Retinal pigment epithelial cell (primary cell): Measurements from ENCODE around the gene NPEPL1.
"Not testable (repeated sequence)": the region's sequence is repeated elsewhere in the genome, so short reads cannot be mapped to it uniquely, and the experiment has no call there.

Experiments used
- DNase-seq: peaks from one replicate; pipeline ENCODE4 v3.0.0-alpha.2; 2010; ENCODE audit warnings: low read depth
- H3K4me3 ChIP-seq: 2 replicates; pipeline ENCODE4 v1.5.1; 2011; ENCODE audit warnings: mild to moderate bottlenecking, low read length, control low read depth, moderate library complexity
- TF ChIP-seq, protein P1 (sequence below): conservative IDR thresholded peaks from 2 replicates; pipeline ENCODE4 v1.5.1; 2011; ENCODE audit warnings: low read depth, low read length, control low read depth, inconsistent platforms

Gene NPEPL1

DNA sequence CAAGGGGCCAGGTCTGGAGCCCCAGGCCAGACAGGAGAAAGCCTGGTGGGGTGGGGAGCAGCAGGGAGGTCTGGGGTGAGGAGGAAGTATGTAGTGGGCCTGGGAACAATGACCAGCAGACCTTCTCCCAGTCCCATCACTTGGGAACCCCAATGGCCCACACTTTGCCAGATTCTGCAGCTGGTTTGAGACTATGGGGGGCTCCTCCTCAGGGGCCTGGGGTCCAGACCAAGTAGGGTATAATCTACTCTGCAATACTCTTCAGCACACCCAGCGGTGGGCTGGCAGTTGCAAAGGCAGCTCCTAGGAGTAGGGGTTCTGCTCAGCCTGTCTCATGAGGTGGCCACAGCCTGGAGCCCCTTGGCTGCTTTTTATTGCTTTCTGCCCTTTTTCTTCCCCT is 52.8 kb downstream of the NPEPL1 start:
- TF ChIP-seq, protein P1, sequence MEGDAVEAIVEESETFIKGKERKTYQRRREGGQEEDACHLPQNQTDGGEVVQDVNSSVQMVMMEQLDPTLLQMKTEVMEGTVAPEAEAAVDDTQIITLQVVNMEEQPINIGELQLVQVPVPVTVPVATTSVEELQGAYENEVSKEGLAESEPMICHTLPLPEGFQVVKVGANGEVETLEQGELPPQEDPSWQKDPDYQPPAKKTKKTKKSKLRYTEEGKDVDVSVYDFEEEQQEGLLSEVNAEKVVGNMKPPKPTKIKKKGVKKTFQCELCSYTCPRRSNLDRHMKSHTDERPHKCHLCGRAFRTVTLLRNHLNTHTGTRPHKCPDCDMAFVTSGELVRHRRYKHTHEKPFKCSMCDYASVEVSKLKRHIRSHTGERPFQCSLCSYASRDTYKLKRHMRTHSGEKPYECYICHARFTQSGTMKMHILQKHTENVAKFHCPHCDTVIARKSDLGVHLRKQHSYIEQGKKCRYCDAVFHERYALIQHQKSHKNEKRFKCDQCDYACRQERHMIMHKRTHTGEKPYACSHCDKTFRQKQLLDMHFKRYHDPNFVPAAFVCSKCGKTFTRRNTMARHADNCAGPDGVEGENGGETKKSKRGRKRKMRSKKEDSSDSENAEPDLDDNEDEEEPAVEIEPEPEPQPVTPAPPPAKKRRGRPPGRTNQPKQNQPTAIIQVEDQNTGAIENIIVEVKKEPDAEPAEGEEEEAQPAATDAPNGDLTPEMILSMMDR, result no peak
- DNase-seq, result no peak
- H3K4me3 ChIP-seq, result no peak overlapping the region

DNA sequence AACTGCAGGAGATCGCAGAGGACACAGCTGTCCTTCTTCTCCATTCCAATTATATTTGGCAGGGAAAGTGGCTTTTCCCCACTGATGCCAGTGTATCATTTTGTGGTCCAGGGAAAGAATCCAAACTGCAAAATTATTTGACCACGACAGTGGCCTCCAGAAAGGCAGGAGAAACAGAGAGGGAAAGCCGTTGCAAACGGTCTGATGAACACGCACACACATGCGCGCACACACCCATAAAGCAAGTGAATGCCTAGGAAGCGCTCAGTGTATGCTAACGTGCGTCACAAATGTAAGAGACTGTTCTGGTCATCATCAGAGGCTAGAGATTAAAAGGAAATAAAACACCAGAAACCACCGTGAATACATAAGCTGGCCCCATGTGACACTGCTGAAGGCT is 54.0 kb downstream of the NPEPL1 start:
- no peak overlapping the region for H3K4me3 ChIP-seq
- DNase-seq, result no peak
- TF ChIP-seq, protein P1, result no peak

DNA sequence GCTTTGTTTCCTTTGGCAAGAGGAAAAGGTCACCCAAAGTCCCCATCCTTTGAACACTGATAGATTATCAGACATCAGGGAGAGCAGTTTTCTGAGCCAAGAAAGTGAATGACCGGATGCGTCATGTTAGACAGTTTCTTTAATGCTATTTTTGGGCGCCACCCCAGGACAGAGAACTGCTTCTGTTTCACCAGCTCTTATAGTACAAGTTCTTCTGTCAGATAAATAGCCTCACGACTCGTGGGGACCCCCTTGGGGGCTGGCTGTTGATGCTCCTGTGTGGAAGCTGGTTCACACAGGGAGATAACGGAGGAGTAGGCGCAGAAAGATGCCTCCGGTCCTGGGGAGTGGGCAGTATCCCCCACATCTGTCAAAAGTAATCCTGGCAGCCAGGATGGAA is 54.6 kb downstream of the NPEPL1 start:
- no peak for DNase-seq
- TF ChIP-seq, protein P1, result no peak
- no peak overlapping the region for H3K4me3 ChIP-seq

DNA sequence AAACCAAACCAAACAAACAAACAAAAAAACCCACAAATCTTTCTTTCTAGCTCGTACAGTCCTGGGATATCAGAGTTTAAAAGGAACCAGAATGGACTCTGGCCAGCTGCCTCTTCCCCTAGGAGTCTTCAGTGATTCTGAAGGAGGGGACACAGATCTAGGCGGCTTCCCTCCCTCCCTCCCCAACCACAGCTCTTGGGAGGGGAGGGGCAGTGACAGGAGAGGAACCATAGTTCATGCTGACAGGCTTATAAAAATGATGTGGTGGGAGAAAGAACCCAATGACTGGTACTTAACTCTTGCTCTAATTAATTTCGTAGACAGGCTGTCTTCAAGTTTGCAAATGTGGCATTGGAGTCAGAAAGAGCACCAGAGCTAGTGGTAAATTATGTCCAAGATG is 56.0 kb downstream of the NPEPL1 start:
- TF ChIP-seq, protein P1, result no peak
- no peak overlapping the region for H3K4me3 ChIP-seq
- DNase-seq, result no peak

DNA sequence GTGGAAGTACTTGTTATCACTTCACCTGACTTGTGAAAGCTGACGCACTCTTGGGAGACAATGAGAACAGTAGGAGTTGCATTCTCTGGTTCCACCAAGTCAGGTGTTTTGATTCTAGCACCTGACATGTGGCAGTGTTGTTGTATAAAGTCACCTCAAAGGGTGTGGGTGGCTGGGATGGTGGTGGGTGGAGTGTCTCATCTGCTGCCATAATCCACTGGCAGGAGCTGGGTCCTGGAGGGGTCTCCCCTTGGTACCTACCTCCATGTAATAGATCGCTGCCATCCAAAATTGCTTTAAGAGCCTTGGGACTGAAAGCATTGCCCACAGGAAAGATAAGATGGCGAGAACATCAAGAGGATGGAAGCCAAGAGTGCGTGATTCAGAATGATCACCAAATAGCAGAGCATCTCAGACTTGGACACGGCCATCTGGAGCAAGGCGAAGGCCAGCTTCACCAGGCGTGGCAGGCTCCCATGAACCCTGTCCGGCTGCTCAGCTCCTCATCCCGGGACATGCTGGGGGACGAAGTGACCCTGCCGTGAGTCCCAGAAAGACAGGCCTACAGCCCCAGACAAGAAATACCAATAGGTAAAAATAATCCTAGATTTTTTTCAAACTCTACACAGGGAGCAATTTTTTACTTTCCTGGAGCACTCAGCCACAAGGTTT is 56.6 kb downstream of the NPEPL1 start:
- DNase-seq, result no peak
- TF ChIP-seq, protein P1, result no peak
- H3K4me3 ChIP-seq, result no peak overlapping the region

DNA sequence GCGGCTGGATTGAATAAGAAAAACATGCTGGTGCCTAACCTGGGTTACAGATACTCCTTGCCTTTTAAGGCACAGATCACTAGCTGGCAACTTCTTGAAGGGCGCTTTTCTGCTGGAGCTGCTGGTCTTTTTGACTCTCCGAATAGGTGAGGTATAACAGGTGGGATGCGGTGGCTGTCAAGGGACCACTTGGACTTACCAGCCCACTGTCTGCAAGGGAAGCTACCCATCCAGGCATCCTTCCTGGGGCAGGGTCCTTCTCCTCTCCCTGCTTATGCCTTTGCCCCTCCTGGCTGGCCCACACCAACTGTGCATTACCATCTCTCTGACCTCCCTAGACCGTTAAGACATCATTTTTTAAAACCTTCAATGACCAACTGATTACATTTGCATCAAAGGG is 57.4 kb downstream of the NPEPL1 start:
- no peak overlapping the region for H3K4me3 ChIP-seq
- DNase-seq, result no peak

DNA sequence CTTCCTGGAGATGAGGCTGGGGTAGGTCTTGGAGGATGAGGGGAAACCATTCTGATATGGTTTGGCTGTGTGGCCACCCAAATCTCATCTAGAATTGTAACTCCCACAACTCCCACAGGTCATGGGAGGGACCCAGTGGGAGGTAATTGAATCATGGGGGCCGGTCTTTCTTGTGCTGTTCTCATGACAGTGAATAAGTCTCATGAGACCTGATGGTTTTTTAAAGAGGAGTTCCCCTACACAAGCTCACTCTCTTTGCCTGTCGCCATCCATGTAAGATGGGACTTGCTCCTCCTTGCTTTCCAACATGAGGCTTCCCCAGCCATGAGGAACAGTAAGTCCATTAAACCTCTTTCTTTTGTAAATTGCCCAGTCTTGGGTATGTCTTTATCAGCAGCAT is 58.1 kb downstream of the NPEPL1 start:
- not testable (repeated sequence) for DNase-seq, H3K4me3 ChIP-seq

More for the DNA sequence above, 57.4 kb downstream of the NPEPL1 start:
- TF ChIP-seq, protein P1, result no peak

DNA sequence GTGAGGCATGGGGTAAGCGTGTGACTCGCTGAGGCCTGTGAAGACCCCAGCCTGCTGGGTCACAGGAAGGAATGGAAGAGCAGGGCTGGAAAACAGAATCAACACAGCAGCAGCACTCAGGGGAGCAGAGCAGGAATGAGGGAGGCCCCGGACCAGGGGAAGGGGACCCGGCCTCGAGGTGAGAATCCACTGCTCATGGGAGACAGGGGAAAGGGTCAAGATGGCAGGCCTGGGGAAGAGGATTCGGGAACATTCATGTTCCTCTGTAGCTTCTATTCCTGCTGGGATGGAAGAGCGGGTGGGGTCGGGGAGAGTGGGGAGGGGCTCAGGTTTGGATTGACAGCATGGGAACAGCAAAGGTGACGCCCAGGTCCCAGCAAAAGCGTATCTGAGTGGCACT is 59.4 kb downstream of the NPEPL1 start:
- no peak overlapping the region for H3K4me3 ChIP-seq
- DNase-seq, result no peak
- TF ChIP-seq, protein P1, result no peak
